Measurements from ENCODE around the gene ETV3. TPM values are rescaled to one million over a fixed set of nuclear protein-coding genes. Genes with fewer than 3 reads are reported as not detected.

ETV3 gene
- total and polyA plus RNA-seq, 3 experiments from 2014 or later = 10.0 to 26.4 (median 24.8) TPM

DNA sequence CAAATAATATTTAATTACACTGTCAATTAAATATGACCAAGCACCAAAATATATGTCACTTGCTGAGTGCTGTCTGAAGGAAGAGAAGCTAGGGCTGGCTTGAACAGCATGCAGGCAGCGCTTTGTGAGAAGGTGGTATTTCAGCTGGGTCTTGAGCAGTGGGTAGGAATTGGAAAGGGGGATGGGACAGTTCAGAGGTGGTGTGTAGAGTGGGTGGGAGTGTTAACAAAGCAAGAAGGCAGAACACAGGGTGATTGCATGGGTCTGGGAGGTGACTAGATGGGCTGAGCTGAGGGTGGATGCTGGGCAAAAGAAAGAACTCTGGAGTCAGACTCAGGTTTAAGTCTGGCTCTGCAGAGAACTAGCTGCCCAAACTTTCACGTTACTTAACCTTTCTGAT lies 14.3 kb upstream of the ETV3 start:
- no peak for DNase-seq
- H3K4me1 Mint-ChIP-seq = peaks cover 22 to 30% (median 27%) of the 10 kb centered on the region in 3 donors
- POLR2A ChIA-PET = no interaction called here
- Histone ChIP-seq H3K27me3 (ENCODE audit: insufficient read depth, low read length, poor library complexity, severe bottlenecking) (peaks cover 8% of the 10 kb centered on the region), H3K9me3 (ENCODE audit: low read length) (no peaks in the 10 kb centered on the region), H3K4me3 (ENCODE audit: low read length) (no peak overlapping the region), H3K36me3 (ENCODE audit: insufficient read depth, low read length) (no peaks in the 10 kb centered on the region), H3K4me1 (ENCODE audit: insufficient read depth, low read length) (peaks cover 23% of the 10 kb centered on the region), H3K27ac (ENCODE audit: low read depth, low read length) (no peak overlapping the region)
- no peaks in the 10 kb centered on the region for H3K36me3 Mint-ChIP-seq
- peaks cover 11 to 15% of the 10 kb centered on the region in 2 donors for H3K27me3 Mint-ChIP-seq
- no peak overlapping the region for H3K27ac Mint-ChIP-seq
- no peaks in the 10 kb centered on the region for H3K9me3 Mint-ChIP-seq
- CTCF ChIA-PET = interaction anchor here (14.4 kb wide), 1 partner anchor 64 kb away, joined by 306 read pairs; no protein-coding TSS in a partner anchor
- H3K4me3 Mint-ChIP-seq = no peak overlapping the region

- POLR2A ChIA-PET = no interaction called here
- no peaks in the 10 kb centered on the region for H3K36me3 Mint-ChIP-seq
- no peaks in the 10 kb centered on the region for H3K9me3 Mint-ChIP-seq
Observed at GRCh38 chr1:157151506-157151905, 13.3 kb upstream of the ETV3 start.

DNA sequence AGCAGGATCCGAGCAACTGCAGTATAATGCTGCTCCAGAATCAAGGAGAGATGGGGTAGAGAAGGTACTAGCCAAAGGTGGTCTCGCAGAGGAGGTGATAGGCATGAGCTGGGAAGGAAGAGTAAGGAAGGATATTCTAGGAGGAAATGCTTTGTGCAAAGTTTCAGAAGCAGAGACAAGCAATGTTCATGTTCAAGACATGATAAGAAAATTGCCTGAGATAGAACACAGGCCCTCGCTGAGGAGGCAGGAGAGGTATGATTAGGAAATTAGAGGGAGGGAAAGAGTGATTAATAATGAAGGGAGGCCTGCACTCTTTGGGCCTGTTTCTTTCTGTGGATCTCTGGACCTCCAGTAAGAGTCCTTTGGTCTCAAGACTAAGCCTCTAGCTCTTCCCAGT lies 12.9 kb upstream of the ETV3 start:
- DNase-seq = no peak
- Mint-ChIP-seq H3K4me1 (peaks cover 19 to 29% (median 20%) of the 10 kb centered on the region in 3 donors), H3K4me3 (no peak overlapping the region), H3K27ac (peak overlapping the region in 2 of 8 donors; percentile 5 to 6), H3K9me3 (no peaks in the 10 kb centered on the region), H3K27me3 (peaks cover 3 to 6% of the 10 kb centered on the region in 2 donors), H3K36me3 (no peaks in the 10 kb centered on the region)
- peaks cover under 1% of the 10 kb centered on the region for H3K27me3 ChIP-seq (ENCODE audit: insufficient read depth, low read length, poor library complexity, severe bottlenecking)
- H3K4me3 ChIP-seq (ENCODE audit: low read length) = no peak overlapping the region
- ChIA-PET POLR2A (no interaction called here), CTCF (interaction anchor here (14.4 kb wide), 1 partner anchor 63 kb away, joined by 306 read pairs; no protein-coding TSS in a partner anchor)
- H3K36me3 ChIP-seq (ENCODE audit: insufficient read depth, low read length) = no peaks in the 10 kb centered on the region
- peaks cover 23% of the 10 kb centered on the region for H3K4me1 ChIP-seq (ENCODE audit: insufficient read depth, low read length)
- no peaks in the 10 kb centered on the region for H3K9me3 ChIP-seq (ENCODE audit: low read length)
- H3K27ac ChIP-seq (ENCODE audit: low read depth, low read length) = no peak overlapping the region

More at GRCh38 chr1:157151506-157151905, 13.3 kb upstream of the ETV3 start:
- CTCF ChIA-PET = interaction anchor here (14.4 kb wide), 1 partner anchor 63 kb away, joined by 306 read pairs; no protein-coding TSS in a partner anchor
- no peaks in the 10 kb centered on the region for H3K36me3 ChIP-seq (ENCODE audit: insufficient read depth, low read length)
- no peak overlapping the region for H3K27ac ChIP-seq (ENCODE audit: low read depth, low read length)
- peaks cover 23% of the 10 kb centered on the region for H3K4me1 ChIP-seq (ENCODE audit: insufficient read depth, low read length)
- Mint-ChIP-seq H3K4me3 (no peak overlapping the region), H3K27ac (peak overlapping the region in 1 of 8 donors; percentile 9), H3K4me1 (peaks cover 21 to 30% (median 25%) of the 10 kb centered on the region in 3 donors), H3K27me3 (peaks cover 5 to 8% of the 10 kb centered on the region in 2 donors)
- H3K27me3 ChIP-seq (ENCODE audit: insufficient read depth, low read length, poor library complexity, severe bottlenecking) = peaks cover 5% of the 10 kb centered on the region
- H3K9me3 ChIP-seq (ENCODE audit: low read length) = no peaks in the 10 kb centered on the region
- no peak for DNase-seq
- H3K4me3 ChIP-seq (ENCODE audit: low read length) = no peak overlapping the region

DNA sequence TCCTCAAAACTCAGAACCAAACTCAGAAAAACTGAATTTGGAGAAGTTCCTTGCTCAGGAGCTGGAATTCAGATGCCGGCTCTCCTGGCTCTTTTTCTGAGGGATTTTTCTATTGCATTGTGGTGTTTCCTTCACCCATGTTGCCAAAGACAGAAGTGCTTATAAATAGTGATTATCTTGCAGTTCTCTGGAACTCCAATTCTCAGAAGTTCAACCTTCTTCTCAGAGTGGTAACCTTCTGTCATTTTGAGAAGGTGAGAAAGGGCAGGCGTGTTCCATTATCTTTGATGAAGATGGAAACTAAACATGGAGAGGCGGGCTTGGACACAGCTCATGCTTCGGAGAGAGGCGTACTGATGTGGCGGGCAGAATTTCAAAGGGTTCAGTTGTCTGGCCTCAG lies 12.4 kb upstream of the ETV3 start:
- Histone ChIP-seq H3K4me3 (ENCODE audit: low read length) (no peak overlapping the region), H3K27me3 (ENCODE audit: insufficient read depth, low read length, poor library complexity, severe bottlenecking) (no peaks in the 10 kb centered on the region), H3K4me1 (ENCODE audit: insufficient read depth, low read length) (peaks cover 23% of the 10 kb centered on the region), H3K9me3 (ENCODE audit: low read length) (no peaks in the 10 kb centered on the region), H3K36me3 (ENCODE audit: insufficient read depth, low read length) (no peaks in the 10 kb centered on the region), H3K27ac (ENCODE audit: low read depth, low read length) (no peak overlapping the region)
- peaks cover 15 to 25% (median 16%) of the 10 kb centered on the region in 3 donors for H3K4me1 Mint-ChIP-seq
- H3K27me3 Mint-ChIP-seq = peaks cover 0 to 5% of the 10 kb centered on the region in 2 donors
- H3K4me3 Mint-ChIP-seq = no peak overlapping the region
- POLR2A ChIA-PET = no interaction called here
- no peaks in the 10 kb centered on the region for H3K9me3 Mint-ChIP-seq
- H3K27ac Mint-ChIP-seq = peak overlapping the region in 1 of 8 donors; percentile 5
- CTCF ChIA-PET = interaction anchor here (14.4 kb wide), 1 partner anchor 62 kb away, joined by 306 read pairs; no protein-coding TSS in a partner anchor
- DNase-seq = no peak
- H3K36me3 Mint-ChIP-seq = no peaks in the 10 kb centered on the region

- H3K27ac ChIP-seq (ENCODE audit: low read depth, low read length) = no peak overlapping the region
- H3K4me3 Mint-ChIP-seq = no peak overlapping the region
- no peak for DNase-seq
- H3K27me3 Mint-ChIP-seq = peaks cover 0 to 4% of the 10 kb centered on the region in 2 donors
- H3K9me3 Mint-ChIP-seq = no peaks in the 10 kb centered on the region
- no peak overlapping the region for H3K4me3 ChIP-seq (ENCODE audit: low read length)
- no peaks in the 10 kb centered on the region for H3K36me3 ChIP-seq (ENCODE audit: insufficient read depth, low read length)
- no peaks in the 10 kb centered on the region for H3K9me3 ChIP-seq (ENCODE audit: low read length)
- peaks cover 0 to 10% (median 5%) of the 10 kb centered on the region in 3 donors for H3K4me1 Mint-ChIP-seq
- no peaks in the 10 kb centered on the region for H3K36me3 Mint-ChIP-seq
- H3K4me1 ChIP-seq (ENCODE audit: insufficient read depth, low read length) = no peaks in the 10 kb centered on the region
- ChIA-PET CTCF (interaction anchor here (1.4 to 14.4 kb wide), 2 partner anchors 8 to 60 kb away, joined by 5 to 306 read pairs; no protein-coding TSS in a partner anchor), POLR2A (no interaction called here)
- peak overlapping the region in 1 of 8 donors; percentile 16 for H3K27ac Mint-ChIP-seq
- no peaks in the 10 kb centered on the region for H3K27me3 ChIP-seq (ENCODE audit: insufficient read depth, low read length, poor library complexity, severe bottlenecking)
Observed at GRCh38 chr1:157147906-157148700, 9.9 kb upstream of the ETV3 start.

- H3K4me3 Mint-ChIP-seq = no peak overlapping the region
- H3K27me3 Mint-ChIP-seq = peaks cover 0 to 4% of the 10 kb centered on the region in 2 donors
- Histone ChIP-seq H3K27ac (ENCODE audit: low read depth, low read length) (no peak overlapping the region), H3K36me3 (ENCODE audit: insufficient read depth, low read length) (no peaks in the 10 kb centered on the region), H3K9me3 (ENCODE audit: low read length) (no peaks in the 10 kb centered on the region), H3K4me3 (ENCODE audit: low read length) (no peak overlapping the region), H3K27me3 (ENCODE audit: insufficient read depth, low read length, poor library complexity, severe bottlenecking) (no peaks in the 10 kb centered on the region), H3K4me1 (ENCODE audit: insufficient read depth, low read length) (no peaks in the 10 kb centered on the region)
- no peak overlapping the region for H3K27ac Mint-ChIP-seq
- CTCF ChIA-PET = interaction anchor here (1.4 to 14.4 kb wide), 2 partner anchors 9 to 59 kb away, joined by 5 to 306 read pairs; no protein-coding TSS in a partner anchor
- POLR2A ChIA-PET = no interaction called here
- no peak for DNase-seq
- H3K36me3 Mint-ChIP-seq = no peaks in the 10 kb centered on the region
- H3K4me1 Mint-ChIP-seq = peaks cover 0 to 6% (median 5%) of the 10 kb centered on the region in 3 donors
- no peaks in the 10 kb centered on the region for H3K9me3 Mint-ChIP-seq
Observed at GRCh38 chr1:157147037-157147436, 8.8 kb upstream of the ETV3 start.

GRCh38 chr1:157146244-157146643 lies 8.0 kb upstream of the ETV3 start:
- Mint-ChIP-seq H3K27ac (no peak overlapping the region), H3K4me1 (peaks cover 0 to 6% (median 5%) of the 10 kb centered on the region in 3 donors), H3K36me3 (no peaks in the 10 kb centered on the region), H3K4me3 (no peak overlapping the region), H3K27me3 (peaks cover 0 to 4% of the 10 kb centered on the region in 2 donors), H3K9me3 (no peaks in the 10 kb centered on the region)
- H3K36me3 ChIP-seq (ENCODE audit: insufficient read depth, low read length) = no peaks in the 10 kb centered on the region
- H3K4me3 ChIP-seq (ENCODE audit: low read length) = no peak overlapping the region
- no peaks in the 10 kb centered on the region for H3K9me3 ChIP-seq (ENCODE audit: low read length)
- no peak for DNase-seq
- H3K27me3 ChIP-seq (ENCODE audit: insufficient read depth, low read length, poor library complexity, severe bottlenecking) = no peaks in the 10 kb centered on the region
- CTCF ChIA-PET = no interaction called here
- POLR2A ChIA-PET = no interaction called here
- H3K27ac ChIP-seq (ENCODE audit: low read depth, low read length) = no peak overlapping the region
- H3K4me1 ChIP-seq (ENCODE audit: insufficient read depth, low read length) = no peaks in the 10 kb centered on the region

DNA sequence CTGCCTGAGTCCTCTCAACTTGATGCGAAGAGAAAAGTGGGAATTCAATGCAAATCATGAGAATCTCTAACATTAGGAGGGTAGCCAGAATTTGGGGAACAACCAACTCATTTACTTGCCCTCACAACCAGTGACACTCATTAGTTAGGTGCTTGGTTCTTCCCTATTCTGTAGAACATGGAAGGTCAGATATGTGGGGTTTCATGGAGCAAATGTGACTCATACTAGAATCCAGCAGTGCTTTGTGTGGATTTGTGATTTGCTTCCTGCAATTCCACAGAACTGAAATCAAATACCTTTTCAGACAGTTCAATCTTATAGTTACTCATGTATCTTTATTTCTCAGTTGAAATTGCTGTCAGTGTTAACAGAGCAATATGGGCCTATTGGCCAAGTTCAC lies 6.9 kb upstream of the ETV3 start:
- POLR2A ChIA-PET = no interaction called here
- no peak overlapping the region for H3K4me3 Mint-ChIP-seq

More for the DNA sequence above, 6.9 kb upstream of the ETV3 start:
- peaks cover 0 to 2% of the 10 kb centered on the region in 2 donors for H3K27me3 Mint-ChIP-seq
- no peaks in the 10 kb centered on the region for H3K36me3 Mint-ChIP-seq
- no peak overlapping the region for H3K27ac Mint-ChIP-seq
- Histone ChIP-seq H3K4me3 (ENCODE audit: low read length) (no peak overlapping the region), H3K4me1 (ENCODE audit: insufficient read depth, low read length) (no peaks in the 10 kb centered on the region), H3K36me3 (ENCODE audit: insufficient read depth, low read length) (no peaks in the 10 kb centered on the region), H3K27ac (ENCODE audit: low read depth, low read length) (no peak overlapping the region), H3K27me3 (ENCODE audit: insufficient read depth, low read length, poor library complexity, severe bottlenecking) (no peaks in the 10 kb centered on the region), H3K9me3 (ENCODE audit: low read length) (no peaks in the 10 kb centered on the region)
- H3K4me1 Mint-ChIP-seq = peaks cover 0 to 4% (median 0%) of the 10 kb centered on the region in 3 donors
- CTCF ChIA-PET = no interaction called here
- DNase-seq = no peak
- H3K9me3 Mint-ChIP-seq = no peaks in the 10 kb centered on the region
